Calu3 (cell line): ENCODE measurements around the gene CHAC1. TPM values are rescaled to one million over a fixed set of nuclear protein-coding genes. Genes with fewer than 3 reads are reported as not detected.

ENCODE experiments used
- BruUV-seq: library from RNA; stranded (reverse); fragments of 400-500 nt; replicated peaks from 2 replicates; lab custom pipeline; 2021; lab: Mats Ljungman, UMichigan
- CTCF ChIA-PET: fragments of 300-600 bp; sonication (Branson Sonifier 250); formaldehyde crosslinking; loops from one replicate; lab custom pipeline; 2022; ENCODE audit warnings: antibody characterized with exemption; lab: Charles Lee
- DNase-seq: peaks from one replicate; pipeline ENCODE4 v3.0.0; 2022
- H3K27ac Mint-ChIP-seq: one replicate; pipeline ENCODE4 v1.8.0; 2022; ENCODE audit warnings: mixed read lengths; ENCODE audit not compliant: unreplicated experiment
- H3K27me3 Mint-ChIP-seq: one replicate; pipeline ENCODE4 v1.8.0; 2022; ENCODE audit warnings: mixed read lengths; ENCODE audit not compliant: unreplicated experiment
- H3K36me3 Mint-ChIP-seq: one replicate; pipeline ENCODE4 v1.8.0; 2022; ENCODE audit warnings: mild to moderate bottlenecking, moderate library complexity, mixed read lengths; ENCODE audit not compliant: insufficient read depth, unreplicated experiment
- H3K4me1 Mint-ChIP-seq: one replicate; pipeline ENCODE4 v1.8.0; 2022; ENCODE audit warnings: mild to moderate bottlenecking, low read depth, mixed read lengths; ENCODE audit not compliant: unreplicated experiment
- H3K4me3 Mint-ChIP-seq: one replicate; pipeline ENCODE4 v1.8.0; 2022; ENCODE audit warnings: mild to moderate bottlenecking, low read depth, moderate library complexity, mixed read lengths; ENCODE audit not compliant: unreplicated experiment
- H3K9me3 Mint-ChIP-seq: one replicate; pipeline ENCODE4 v1.8.0; 2022; ENCODE audit warnings: low read depth, mixed read lengths; ENCODE audit not compliant: unreplicated experiment
- intact Hi-C: fragments of 100-400 bp; cut with micrococcal nuclease; formaldehyde crosslinking; loops from one replicate; pipeline ENCODE4 v1.10.0; 2022; ENCODE audit not compliant: unreplicated experiment
- total RNA-seq: library from RNA; stranded (reverse); gene quantifications from 2 replicates; pipeline ENCODE4 v1.2.3, GENCODE V29; 2022
- TF ChIP-seq, protein P1 (sequence below): fragments of 200-600 bp; IDR thresholded peaks from one replicate; pipeline ENCODE4 v1.8.0; 2022; ENCODE audit warnings: antibody characterized with exemption; ENCODE audit not compliant: unreplicated experiment

The CHAC1 gene
- total RNA-seq, 1 experiment from 2014 or later: 5.2 TPM

DNA sequence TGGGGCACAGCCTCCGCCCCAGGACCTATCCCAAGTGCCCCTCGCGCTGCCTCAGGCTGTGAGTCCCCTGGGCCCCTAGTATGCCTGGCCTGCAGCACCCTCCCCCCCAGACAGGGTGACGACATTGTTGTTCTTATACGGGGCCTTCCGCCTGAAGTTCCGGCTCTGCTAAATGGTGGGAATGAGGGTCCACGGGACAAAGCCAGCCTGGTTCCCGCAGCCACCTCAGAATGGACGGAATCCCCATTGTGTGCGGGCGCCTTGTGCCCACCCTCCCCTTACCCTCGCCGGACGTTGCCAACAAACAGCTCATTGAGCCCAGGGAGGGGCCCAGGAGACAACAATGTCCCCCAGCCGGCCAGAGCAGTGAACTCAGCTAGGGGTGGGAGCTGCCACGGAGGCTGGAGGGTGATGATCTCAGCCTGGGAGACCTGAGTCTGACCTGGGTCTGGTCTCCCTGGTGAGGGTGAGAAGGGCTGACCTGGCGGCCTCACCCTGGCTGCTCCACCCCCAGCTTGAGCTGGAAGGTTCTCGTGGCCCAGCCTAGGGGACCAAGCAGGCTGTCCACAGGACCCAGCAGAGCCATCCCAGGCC, 34.4 kb upstream of the CHAC1 start:
- H3K36me3 Mint-ChIP-seq: no peaks in the 10 kb centered on the region
- no peak for DNase-seq
- H3K27me3 Mint-ChIP-seq: peaks cover 1% of the 10 kb centered on the region
- H3K27ac Mint-ChIP-seq: no peak overlapping the region
- TF ChIP-seq, protein P1, sequence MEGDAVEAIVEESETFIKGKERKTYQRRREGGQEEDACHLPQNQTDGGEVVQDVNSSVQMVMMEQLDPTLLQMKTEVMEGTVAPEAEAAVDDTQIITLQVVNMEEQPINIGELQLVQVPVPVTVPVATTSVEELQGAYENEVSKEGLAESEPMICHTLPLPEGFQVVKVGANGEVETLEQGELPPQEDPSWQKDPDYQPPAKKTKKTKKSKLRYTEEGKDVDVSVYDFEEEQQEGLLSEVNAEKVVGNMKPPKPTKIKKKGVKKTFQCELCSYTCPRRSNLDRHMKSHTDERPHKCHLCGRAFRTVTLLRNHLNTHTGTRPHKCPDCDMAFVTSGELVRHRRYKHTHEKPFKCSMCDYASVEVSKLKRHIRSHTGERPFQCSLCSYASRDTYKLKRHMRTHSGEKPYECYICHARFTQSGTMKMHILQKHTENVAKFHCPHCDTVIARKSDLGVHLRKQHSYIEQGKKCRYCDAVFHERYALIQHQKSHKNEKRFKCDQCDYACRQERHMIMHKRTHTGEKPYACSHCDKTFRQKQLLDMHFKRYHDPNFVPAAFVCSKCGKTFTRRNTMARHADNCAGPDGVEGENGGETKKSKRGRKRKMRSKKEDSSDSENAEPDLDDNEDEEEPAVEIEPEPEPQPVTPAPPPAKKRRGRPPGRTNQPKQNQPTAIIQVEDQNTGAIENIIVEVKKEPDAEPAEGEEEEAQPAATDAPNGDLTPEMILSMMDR: no peak
- no TSS peak for BruUV-seq
- H3K9me3 Mint-ChIP-seq: no peaks in the 10 kb centered on the region
- intact Hi-C loops: no loop called here
- CTCF ChIA-PET: no interaction called here
- no peaks in the 10 kb centered on the region for H3K4me1 Mint-ChIP-seq
- H3K4me3 Mint-ChIP-seq: no peak overlapping the region

GRCh38 chr15:40921949-40922607, 31.2 kb upstream of the CHAC1 start:
- H3K27me3 Mint-ChIP-seq: peaks cover 20% of the 10 kb centered on the region
- no peak overlapping the region for H3K27ac Mint-ChIP-seq
- TF ChIP-seq, protein P1: no peak
- intact Hi-C loops: no loop called here
- H3K36me3 Mint-ChIP-seq: no peaks in the 10 kb centered on the region
- BruUV-seq: no TSS peak
- H3K4me3 Mint-ChIP-seq: no peak overlapping the region
- H3K9me3 Mint-ChIP-seq: no peaks in the 10 kb centered on the region
- no peaks in the 10 kb centered on the region for H3K4me1 Mint-ChIP-seq
- CTCF ChIA-PET: no interaction called here
- no peak for DNase-seq

DNA sequence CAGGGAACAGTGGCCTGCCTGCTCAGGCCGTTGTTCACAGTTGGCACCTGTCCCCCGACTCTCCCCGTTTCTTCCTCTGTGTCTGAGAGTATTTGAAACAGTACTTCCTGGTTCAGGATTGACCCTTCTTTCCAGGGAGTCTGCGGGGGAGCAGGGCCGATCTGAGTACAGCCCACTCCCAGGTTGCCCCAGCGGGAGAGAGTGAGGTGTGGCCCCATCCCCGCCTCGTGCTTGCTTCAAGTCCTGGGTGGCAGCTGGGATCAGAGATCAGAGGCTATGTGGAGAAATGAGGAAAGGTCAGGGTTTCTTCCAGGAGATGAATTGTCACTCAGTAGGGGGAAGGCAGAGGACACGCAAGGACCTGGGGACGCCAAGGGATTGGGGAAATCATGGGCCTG, 30.7 kb upstream of the CHAC1 start:
- peaks cover 25% of the 10 kb centered on the region for H3K27me3 Mint-ChIP-seq
- TF ChIP-seq, protein P1: no peak
- no peak overlapping the region for H3K4me3 Mint-ChIP-seq
- intact Hi-C loops: no loop called here
- no peaks in the 10 kb centered on the region for H3K36me3 Mint-ChIP-seq
- H3K4me1 Mint-ChIP-seq: no peaks in the 10 kb centered on the region
- DNase-seq: no peak
- H3K27ac Mint-ChIP-seq: no peak overlapping the region
- CTCF ChIA-PET: no interaction called here
- BruUV-seq: no TSS peak
- no peaks in the 10 kb centered on the region for H3K9me3 Mint-ChIP-seq

- BruUV-seq: no TSS peak
- Mint-ChIP-seq H3K9me3 (no peaks in the 10 kb centered on the region), H3K4me3 (no peak overlapping the region), H3K27me3 (peaks cover 27% of the 10 kb centered on the region), H3K27ac (no peak overlapping the region), H3K4me1 (no peaks in the 10 kb centered on the region), H3K36me3 (no peaks in the 10 kb centered on the region)
- intact Hi-C loops: no loop called here
- TF ChIP-seq, protein P1: no peak
- CTCF ChIA-PET: no interaction called here
- DNase-seq: no peak
Observed at GRCh38 chr15:40923551-40923950, 29.7 kb upstream of the CHAC1 start.
